Osteocyte (in vitro differentiated cells): ENCODE data around the gene CTNNAL1. TPM values are rescaled to one million over a fixed set of nuclear protein-coding genes. Genes with fewer than 3 reads are reported as not detected.
A peak's percentile ranks its signal among the peaks of the same experiment; 100 is the strongest.

Experiments used
- DNase-seq: peaks from one replicate; pipeline ENCODE4 v3.0.0; 2021; ENCODE audit warnings: mixed read lengths; ENCODE audit not compliant: unreplicated experiment; ENCODE audit errors: extremely low spot score
- H3K27ac Mint-ChIP-seq: one replicate; pipeline ENCODE4 v1.8.0; 2021; ENCODE audit warnings: mild to moderate bottlenecking, mixed read lengths; ENCODE audit not compliant: unreplicated experiment
- H3K27me3 Mint-ChIP-seq: one replicate; pipeline ENCODE4 v1.8.0; 2021; ENCODE audit warnings: mixed read lengths; ENCODE audit not compliant: unreplicated experiment
- H3K36me3 Mint-ChIP-seq: one replicate; pipeline ENCODE4 v1.8.0; 2021; ENCODE audit warnings: mixed read lengths; ENCODE audit not compliant: unreplicated experiment
- H3K4me1 Mint-ChIP-seq: one replicate; pipeline ENCODE4 v1.8.0; 2021; ENCODE audit warnings: mixed read lengths; ENCODE audit not compliant: unreplicated experiment
- H3K4me3 Mint-ChIP-seq: one replicate; pipeline ENCODE4 v1.8.0; 2021; ENCODE audit warnings: mild to moderate bottlenecking, moderate library complexity, mixed read lengths; ENCODE audit not compliant: unreplicated experiment
- H3K9me3 Mint-ChIP-seq: one replicate; pipeline ENCODE4 v1.8.0; 2021; ENCODE audit warnings: mixed read lengths; ENCODE audit not compliant: unreplicated experiment
- total RNA-seq: library from RNA; stranded (reverse); gene quantifications from 2 replicates; pipeline ENCODE4 v1.2.1, GENCODE V29; 2021
- TF ChIP-seq, protein P1 (sequence below): fragments of 200-600 bp; sonication (generic); IDR thresholded peaks from 2 replicates; pipeline ENCODE4 v1.5.0; 2021; ENCODE audit warnings: antibody characterized with exemption, mild to moderate bottlenecking, moderate library complexity

The CTNNAL1 gene
- total RNA-seq, 1 donor from 2014 or later = 55.4 TPM

DNA sequence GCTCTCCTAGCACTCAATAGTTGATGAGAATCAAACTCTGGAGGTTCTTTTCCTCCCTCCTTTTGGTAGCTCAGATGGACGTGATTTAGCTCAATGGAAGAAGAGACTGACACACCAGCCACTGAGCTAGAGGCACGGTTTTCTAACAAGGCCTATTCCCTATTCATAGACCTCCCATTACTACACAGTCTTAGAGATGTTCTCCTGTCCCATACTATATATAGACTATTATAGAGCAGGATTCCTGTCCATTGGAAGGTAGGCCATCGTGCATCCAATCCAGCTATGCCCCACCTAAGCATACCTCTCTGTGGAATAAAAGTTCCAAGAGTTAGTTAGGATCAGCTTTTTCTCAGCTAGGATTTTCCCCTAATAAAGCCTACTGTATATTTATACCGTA, 30.3 kb upstream of the CTNNAL1 start:
- peaks cover 48% of the 10 kb centered on the region for H3K36me3 Mint-ChIP-seq
- H3K27ac Mint-ChIP-seq = no peak overlapping the region
- TF ChIP-seq, protein P1, sequence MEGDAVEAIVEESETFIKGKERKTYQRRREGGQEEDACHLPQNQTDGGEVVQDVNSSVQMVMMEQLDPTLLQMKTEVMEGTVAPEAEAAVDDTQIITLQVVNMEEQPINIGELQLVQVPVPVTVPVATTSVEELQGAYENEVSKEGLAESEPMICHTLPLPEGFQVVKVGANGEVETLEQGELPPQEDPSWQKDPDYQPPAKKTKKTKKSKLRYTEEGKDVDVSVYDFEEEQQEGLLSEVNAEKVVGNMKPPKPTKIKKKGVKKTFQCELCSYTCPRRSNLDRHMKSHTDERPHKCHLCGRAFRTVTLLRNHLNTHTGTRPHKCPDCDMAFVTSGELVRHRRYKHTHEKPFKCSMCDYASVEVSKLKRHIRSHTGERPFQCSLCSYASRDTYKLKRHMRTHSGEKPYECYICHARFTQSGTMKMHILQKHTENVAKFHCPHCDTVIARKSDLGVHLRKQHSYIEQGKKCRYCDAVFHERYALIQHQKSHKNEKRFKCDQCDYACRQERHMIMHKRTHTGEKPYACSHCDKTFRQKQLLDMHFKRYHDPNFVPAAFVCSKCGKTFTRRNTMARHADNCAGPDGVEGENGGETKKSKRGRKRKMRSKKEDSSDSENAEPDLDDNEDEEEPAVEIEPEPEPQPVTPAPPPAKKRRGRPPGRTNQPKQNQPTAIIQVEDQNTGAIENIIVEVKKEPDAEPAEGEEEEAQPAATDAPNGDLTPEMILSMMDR = no peak
- no peak overlapping the region for H3K4me3 Mint-ChIP-seq
- peaks cover 5% of the 10 kb centered on the region for H3K9me3 Mint-ChIP-seq
- H3K4me1 Mint-ChIP-seq = peaks cover 11% of the 10 kb centered on the region
- DNase-seq = no peak
- H3K27me3 Mint-ChIP-seq = no peaks in the 10 kb centered on the region

DNA sequence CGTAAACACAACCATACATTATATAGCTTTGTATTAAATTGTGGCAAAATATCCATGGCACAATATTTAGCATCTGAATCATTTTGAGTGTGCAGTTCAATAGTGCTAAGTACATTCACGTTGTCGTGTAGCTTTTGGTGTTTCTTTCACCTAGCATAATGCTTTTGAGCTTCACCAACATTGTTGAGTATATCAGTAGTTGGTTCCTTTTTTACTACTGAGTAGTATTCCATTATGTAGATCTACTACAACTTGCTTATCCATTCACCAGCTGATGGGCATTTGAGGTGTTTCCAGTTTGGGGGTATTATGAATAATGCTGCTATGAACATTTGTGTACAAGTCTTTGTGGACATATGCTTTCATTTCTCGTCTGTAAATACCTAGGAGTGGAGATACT, 27.3 kb upstream of the CTNNAL1 start:
- peaks cover 5% of the 10 kb centered on the region for H3K9me3 Mint-ChIP-seq
- peaks cover 32% of the 10 kb centered on the region for H3K4me1 Mint-ChIP-seq
- DNase-seq = no peak
- H3K4me3 Mint-ChIP-seq = no peak overlapping the region
- H3K27me3 Mint-ChIP-seq = no peaks in the 10 kb centered on the region
- no peak overlapping the region for H3K27ac Mint-ChIP-seq
- TF ChIP-seq, protein P1 = no peak
- peaks cover 40% of the 10 kb centered on the region for H3K36me3 Mint-ChIP-seq

DNA sequence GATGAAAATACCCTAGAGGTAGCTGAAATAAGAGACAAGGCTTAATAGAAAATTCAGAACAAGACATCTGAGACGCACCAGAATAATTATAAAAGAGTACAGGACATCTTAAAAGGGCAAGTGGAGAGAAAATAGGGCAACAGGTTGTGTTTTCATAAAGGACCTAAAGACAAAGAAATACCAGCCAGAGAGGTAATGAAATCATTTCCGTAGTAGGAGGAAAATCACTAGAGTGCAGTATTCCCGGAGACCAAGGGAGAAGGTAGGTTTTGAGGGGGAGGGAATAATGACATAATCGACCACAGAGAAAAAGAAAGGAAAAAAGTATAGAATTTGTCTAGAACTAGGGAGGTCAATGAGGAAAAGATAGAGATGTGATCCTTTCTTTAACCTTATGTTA, 26.2 kb upstream of the CTNNAL1 start:
- peaks cover 34% of the 10 kb centered on the region for H3K36me3 Mint-ChIP-seq
- TF ChIP-seq, protein P1 = no peak
- no peak for DNase-seq
- peaks cover 5% of the 10 kb centered on the region for H3K9me3 Mint-ChIP-seq
- no peaks in the 10 kb centered on the region for H3K27me3 Mint-ChIP-seq
- H3K4me1 Mint-ChIP-seq = peaks cover 36% of the 10 kb centered on the region
- H3K27ac Mint-ChIP-seq = peak overlapping the region; percentile 38
- H3K4me3 Mint-ChIP-seq = no peak overlapping the region

DNA sequence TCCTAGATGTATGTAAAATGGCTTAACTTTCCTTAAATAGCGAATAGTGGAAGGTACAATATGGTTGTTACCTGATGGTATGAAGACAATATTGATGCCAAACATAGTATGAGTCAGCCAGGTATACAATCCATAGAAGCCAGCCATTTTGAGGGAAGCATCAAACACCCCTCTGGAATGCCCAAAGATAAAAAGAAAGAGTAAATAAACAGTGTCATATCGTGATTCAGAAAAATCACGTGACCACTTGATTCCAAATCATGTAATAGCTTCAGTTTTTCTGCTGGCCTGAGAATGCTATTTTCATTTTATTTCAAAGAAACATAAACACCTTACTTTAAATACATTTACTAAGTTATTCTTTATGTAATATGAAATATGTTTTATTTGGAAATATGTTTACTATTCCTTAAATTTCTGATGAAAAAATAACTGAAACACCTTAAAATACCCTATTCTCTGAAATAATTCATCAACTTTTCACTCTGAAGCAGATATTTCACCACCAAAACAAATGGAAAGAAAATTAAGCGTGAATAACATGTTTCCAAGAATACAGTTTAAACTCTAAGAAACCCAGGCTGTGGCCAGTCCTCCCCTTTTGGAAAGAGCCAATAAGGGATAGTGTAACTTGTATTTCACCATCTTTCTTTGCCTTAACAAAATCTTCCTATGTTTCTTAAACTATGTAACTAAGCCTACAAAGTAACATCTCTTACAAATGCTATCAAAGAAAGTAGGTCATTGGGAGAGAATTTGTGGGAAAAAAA, 24.8 kb upstream of the CTNNAL1 start:
- H3K27me3 Mint-ChIP-seq = no peaks in the 10 kb centered on the region
- H3K4me3 Mint-ChIP-seq = no peak overlapping the region
- no peak overlapping the region for H3K27ac Mint-ChIP-seq
- no peak for DNase-seq
- peaks cover 46% of the 10 kb centered on the region for H3K4me1 Mint-ChIP-seq
- TF ChIP-seq, protein P1 = no peak
- H3K9me3 Mint-ChIP-seq = peaks cover 5% of the 10 kb centered on the region
- peaks cover 34% of the 10 kb centered on the region for H3K36me3 Mint-ChIP-seq

DNA sequence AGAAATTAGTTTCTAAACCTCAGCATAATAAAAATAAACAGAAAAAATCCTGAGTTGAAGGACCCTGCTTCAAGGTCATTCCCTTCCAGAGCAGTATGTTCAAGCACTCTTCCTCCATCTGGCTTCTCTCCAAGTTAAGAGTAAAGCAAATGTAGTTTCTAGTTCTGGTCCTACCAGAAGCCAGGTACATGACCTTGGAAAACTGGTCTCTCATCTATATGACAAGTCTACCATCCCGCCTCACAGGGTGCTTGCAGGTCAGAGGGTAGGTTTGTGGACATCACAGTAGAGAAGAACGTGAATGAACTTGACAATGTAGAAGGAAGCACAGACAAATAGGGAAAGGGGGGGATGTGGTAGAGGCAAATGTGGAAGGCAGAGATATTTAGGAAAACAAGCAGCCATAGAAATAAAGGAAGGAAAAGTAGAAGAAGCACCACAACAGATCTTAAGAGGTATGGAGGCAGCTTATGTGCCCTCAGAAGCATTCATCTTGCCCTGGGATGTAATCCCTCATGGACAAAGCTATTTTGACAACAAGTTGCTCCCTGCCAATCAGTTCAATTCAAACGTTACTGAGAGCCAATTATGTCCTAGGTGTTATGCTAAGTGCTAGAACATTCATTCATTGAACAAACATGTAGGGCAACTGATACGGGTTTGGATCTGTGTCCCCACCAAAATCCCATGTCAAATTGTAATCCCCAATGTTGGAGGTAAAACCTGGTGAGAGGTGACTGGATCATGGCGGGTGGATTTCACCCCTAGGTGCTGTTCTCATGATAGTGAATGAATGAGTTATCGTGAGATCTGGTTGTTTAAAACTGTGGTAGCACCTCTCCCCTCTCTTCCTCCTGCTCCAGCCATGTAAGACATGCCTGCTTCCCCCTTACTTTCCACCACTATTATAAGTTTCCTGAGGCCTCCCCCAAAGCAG, 23.7 kb upstream of the CTNNAL1 start:
- no peaks in the 10 kb centered on the region for H3K9me3 Mint-ChIP-seq
- H3K36me3 Mint-ChIP-seq = peaks cover 34% of the 10 kb centered on the region
- no peak for DNase-seq
- peaks cover 46% of the 10 kb centered on the region for H3K4me1 Mint-ChIP-seq
- no peaks in the 10 kb centered on the region for H3K27me3 Mint-ChIP-seq
- H3K27ac Mint-ChIP-seq = peak overlapping the region; percentile 84
- TF ChIP-seq, protein P1 = no peak
- no peak overlapping the region for H3K4me3 Mint-ChIP-seq
